ENCODE measurements around the gene CEBPA. TPM values are rescaled to one million over a fixed set of nuclear protein-coding genes. Genes with fewer than 3 reads are reported as not detected.
"Not testable (repeated sequence)": the region's sequence is repeated elsewhere in the genome, so short reads cannot be mapped to it uniquely, and the experiment has no call there.

The CEBPA gene
- total RNA-seq, 1 experiment from 2014 or later, result 16.8 TPM

GRCh38 chr19:33304760-33305647 is 2.7 kb upstream of the CEBPA start:
- in situ Hi-C loops (cut with HindIII; ENCODE audit: low pct_unique_long_range_greater_than_20kb, low sequenced_read_pairs), result no loop called here
- DNase-seq (ENCODE audit: low read depth), result no peak

GRCh38 chr19:33304371-33304759 is 2.0 kb upstream of the CEBPA start:
- in situ Hi-C loops (cut with HindIII; ENCODE audit: low pct_unique_long_range_greater_than_20kb, low sequenced_read_pairs), result no loop called here
- no peak for DNase-seq (ENCODE audit: low read depth)

GRCh38 chr19:33303791-33304345 is 1.5 kb upstream of the CEBPA start:
- in situ Hi-C loops (cut with HindIII; ENCODE audit: low pct_unique_long_range_greater_than_20kb, low sequenced_read_pairs), result no loop called here

GRCh38 chr19:33302974-33303790 is 848 bp upstream of the CEBPA start:
- no peak for DNase-seq (ENCODE audit: low read depth)
- in situ Hi-C loops (cut with HindIII; ENCODE audit: low pct_unique_long_range_greater_than_20kb, low sequenced_read_pairs), result no loop called here

More at GRCh38 chr19:33303791-33304345, 1.5 kb upstream of the CEBPA start:
- no peak for DNase-seq (ENCODE audit: low read depth)

GRCh38 chr19:33301900-33302174 is 497 bp downstream of the CEBPA start:
- in situ Hi-C loops (cut with HindIII; ENCODE audit: low pct_unique_long_range_greater_than_20kb, low sequenced_read_pairs), result no loop called here
- DNase-seq (ENCODE audit: low read depth), result no peak

GRCh38 chr19:33301144-33301899 is 1.0 kb downstream of the CEBPA start:
- in situ Hi-C loops (cut with HindIII; ENCODE audit: low pct_unique_long_range_greater_than_20kb, low sequenced_read_pairs), result no loop called here
- no peak for DNase-seq (ENCODE audit: low read depth)

- no peak for DNase-seq (ENCODE audit: low read depth)
- in situ Hi-C loops (cut with HindIII; ENCODE audit: low pct_unique_long_range_greater_than_20kb, low sequenced_read_pairs), result no loop called here
Observed at GRCh38 chr19:33300894-33301143, 1.5 kb downstream of the CEBPA start.

- in situ Hi-C loops (cut with HindIII; ENCODE audit: low pct_unique_long_range_greater_than_20kb, low sequenced_read_pairs), result no loop called here
- no peak for DNase-seq (ENCODE audit: low read depth)
Observed at GRCh38 chr19:33300009-33300893, 2.1 kb downstream of the CEBPA start.

- in situ Hi-C loops (cut with HindIII; ENCODE audit: low pct_unique_long_range_greater_than_20kb, low sequenced_read_pairs), result no loop called here
- DNase-seq (ENCODE audit: low read depth), result no peak
Observed at GRCh38 chr19:33299051-33299688, 3.2 kb downstream of the CEBPA start.

- DNase-seq (ENCODE audit: low read depth), result no peak
- in situ Hi-C loops (cut with HindIII; ENCODE audit: low pct_unique_long_range_greater_than_20kb, low sequenced_read_pairs), result no loop called here
Observed at GRCh38 chr19:33298146-33298911, 4.0 kb downstream of the CEBPA start.

GRCh38 chr19:33297401-33298145 is 4.8 kb downstream of the CEBPA start:
- no peak for DNase-seq (ENCODE audit: low read depth)
- in situ Hi-C loops (cut with HindIII; ENCODE audit: low pct_unique_long_range_greater_than_20kb, low sequenced_read_pairs), result no loop called here

- in situ Hi-C loops (cut with HindIII; ENCODE audit: low pct_unique_long_range_greater_than_20kb, low sequenced_read_pairs), result no loop called here
- no peak for DNase-seq (ENCODE audit: low read depth)
Observed at GRCh38 chr19:33296488-33296971, 5.8 kb downstream of the CEBPA start.

GRCh38 chr19:33295621-33296487 is 6.5 kb downstream of the CEBPA start:
- in situ Hi-C loops (cut with HindIII; ENCODE audit: low pct_unique_long_range_greater_than_20kb, low sequenced_read_pairs), result no loop called here

GRCh38 chr19:33295046-33295445 is 7.3 kb downstream of the CEBPA start:
- DNase-seq (ENCODE audit: low read depth); in situ Hi-C loops (cut with HindIII; ENCODE audit: low pct_unique_long_range_greater_than_20kb, low sequenced_read_pairs): not testable (repeated sequence)

More at GRCh38 chr19:33295621-33296487, 6.5 kb downstream of the CEBPA start:
- DNase-seq (ENCODE audit: low read depth), result no peak

All from Caki2 (cell line).